ENCODE data around the gene HS6ST3. TPM values are rescaled to one million over a fixed set of nuclear protein-coding genes. Genes with fewer than 3 reads are reported as not detected.

HS6ST3 gene
- total RNA-seq, result 0.65 and 1.1 TPM in 2 replicates

GRCh38 chr13:96089749-96090239 is at the start of gene HS6ST3:
TSS of gene HS6ST3 (plus strand) at chr13:96090107.

GRCh38 chr13:96053003-96053703 is 36.8 kb upstream of the HS6ST3 start, which contains the start of gene UGGT2:
TSS of gene UGGT2 (minus strand) at chr13:96053401. CDS start at chr13:96053312, 89 bp downstream.

Other genes with a start within 250 kb of the HS6ST3 start
- gene UGGT2, start 36.7 kb upstream of the HS6ST3 start, total RNA-seq, result 35.9 and 37.6 TPM in 2 replicates

All from vein endothelial cell (primary cell).